Sigmoid colon (tissue), 7 donors: ENCODE data around the gene AKR1B1. TPM values are rescaled to one million over a fixed set of nuclear protein-coding genes. Genes with fewer than 3 reads are reported as not detected.

Source experiments
- DNase-seq: peaks from one replicate; pipeline ENCODE4 v3.0.0-alpha.2; 2019
- H3K27ac ChIP-seq, 4 donors: fragments of 200-600 bp; sonication (generic); one replicate each; pipeline ENCODE4 v1.5.1; 2016 to 2019; ENCODE audit warnings: mild to moderate bottlenecking in 1 of 4
- H3K27me3 ChIP-seq, 3 donors: fragments of 200-600 bp; sonication (generic); one replicate each; pipeline ENCODE4 v1.5.1; 2019; ENCODE audit warnings: mild to moderate bottlenecking in 1 of 3
- H3K36me3 ChIP-seq, 4 donors: fragments of 200-600 bp; sonication (generic); one replicate each; pipeline ENCODE4 v1.5.1; 2016 to 2019
- H3K4me1 ChIP-seq, 4 donors: fragments of 200-600 bp; sonication (generic); one replicate each; pipeline ENCODE4 v1.5.1; 2017 to 2019
- H3K4me3 ChIP-seq, 4 donors: fragments of 200-600 bp; sonication (generic); one replicate each; pipeline ENCODE4 v1.5.1; 2017 to 2019; ENCODE audit warnings: mild to moderate bottlenecking in 2 of 4, moderate library complexity in 1 of 4
- H3K9me3 ChIP-seq, 4 donors: fragments of 200-600 bp in 3 of 4; sonication (generic) in 3 of 4; one replicate each; pipeline versions ENCODE4 v1.5.1 to v1.6.1; 2013 to 2019
- EP300 ChIP-seq, 4 donors: sonication (generic); formaldehyde crosslinking; IDR thresholded peaks; one replicate each; pipeline ENCODE4 v1.6.1; 2017; ENCODE audit warnings: antibody characterized with exemption in 4 of 4
- POLR2A ChIP-seq, 2 donors: fragments of 450-650 bp; IDR thresholded peaks; one replicate each; pipeline ENCODE4 v1.6.1; 2016; ENCODE audit warnings: antibody characterized with exemption in 2 of 2, mild to moderate bottlenecking in 2 of 2, moderate library complexity in 2 of 2
- POLR2AphosphoS5 ChIP-seq, 4 donors: sonication (generic); formaldehyde crosslinking; IDR thresholded peaks; one replicate each; pipeline ENCODE4 v1.6.1; 2017; ENCODE audit warnings: antibody characterized with exemption in 4 of 4
- WGBS, 2 donors: extraction: QIAGEN DNeasy Blood & Tissue Kit; methylation state at CpG; one replicate each; pipeline ENCODE4 v1.1.7; 2013; 5-methylcytosine and 5-hydroxymethylcytosine counted together
- intact Hi-C: fragments of 100-400 bp; cut with DNase I; formaldehyde crosslinking; loops from one replicate; pipeline ENCODE4 v1.15.1; 2023
- polyA plus RNA-seq, 3 donors: library from polyadenylated mRNA; stranded (reverse); fragments of 200-250 nt; gene quantifications; one replicate each; pipeline ENCODE4 v1.2.3, GENCODE V29; 2013
- total RNA-seq, 4 donors: library from RNA; depleted of rRNA; stranded (reverse); fragments of >200 nt; gene quantifications; one replicate each; pipeline ENCODE4 v1.1.0, GENCODE V29; 2016
- TF ChIP-seq, protein P1 (sequence below), 4 experiments: fragments of 450-650 bp in 3 of 4; fragments of 200-600 bp in 1 of 4; IDR thresholded peaks; one replicate each; pipeline ENCODE4 v1.5.1; 2016 to 2019; ENCODE audit warnings: antibody characterized with exemption in 4 of 4, mild to moderate bottlenecking in 3 of 4, moderate library complexity in 2 of 4
- donor health status: healthy with polysubstance abuse.
- donor health status: Bipolar disorder and iron deficiency.
- donor health status: healthy.

Gene AKR1B1
- total and polyA plus RNA-seq, 7 donors = 35.8 to 59.2 (median 46.7) TPM

DNA sequence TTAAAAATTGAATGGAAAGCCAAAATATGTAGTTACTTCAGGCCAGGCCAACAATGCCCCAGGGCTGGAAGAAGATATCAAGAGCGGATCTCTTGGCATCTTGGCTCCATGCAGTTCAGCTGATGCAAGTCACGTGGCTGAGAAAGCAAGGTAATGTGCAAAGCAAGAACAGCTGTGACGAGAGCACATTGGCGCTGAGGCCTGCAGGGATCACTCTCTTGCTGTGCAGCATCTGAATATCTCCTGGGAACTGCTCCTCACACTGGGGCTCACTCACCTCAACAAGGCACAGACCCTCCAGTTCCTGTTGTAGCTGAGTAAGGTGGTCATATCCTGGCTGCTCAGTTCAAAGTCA lies 14.0 kb downstream of the AKR1B1 start:
- DNase-seq = no peak
- Histone ChIP-seq H3K27me3 (no peaks in the 10 kb centered on the region), H3K4me3 (no peak overlapping the region), H3K4me1 (no peaks in the 10 kb centered on the region), H3K27ac (no peak overlapping the region), H3K36me3 (peaks cover 36 to 98% (median 78%) of the 10 kb centered on the region in 4 donors), H3K9me3 (no peaks in the 10 kb centered on the region)
- intact Hi-C loops = loop anchor here (5.0 kb wide), 1 partner anchor 512 kb away; no protein-coding TSS in a partner anchor
- TF ChIP-seq POLR2A (IDR thresholded peaks at IDR 0.05) (no peak), EP300 (IDR thresholded peaks at IDR 0.05) (no peak), POLR2AphosphoS5 (IDR thresholded peaks at IDR 0.05) (no peak)
- TF ChIP-seq, protein P1, sequence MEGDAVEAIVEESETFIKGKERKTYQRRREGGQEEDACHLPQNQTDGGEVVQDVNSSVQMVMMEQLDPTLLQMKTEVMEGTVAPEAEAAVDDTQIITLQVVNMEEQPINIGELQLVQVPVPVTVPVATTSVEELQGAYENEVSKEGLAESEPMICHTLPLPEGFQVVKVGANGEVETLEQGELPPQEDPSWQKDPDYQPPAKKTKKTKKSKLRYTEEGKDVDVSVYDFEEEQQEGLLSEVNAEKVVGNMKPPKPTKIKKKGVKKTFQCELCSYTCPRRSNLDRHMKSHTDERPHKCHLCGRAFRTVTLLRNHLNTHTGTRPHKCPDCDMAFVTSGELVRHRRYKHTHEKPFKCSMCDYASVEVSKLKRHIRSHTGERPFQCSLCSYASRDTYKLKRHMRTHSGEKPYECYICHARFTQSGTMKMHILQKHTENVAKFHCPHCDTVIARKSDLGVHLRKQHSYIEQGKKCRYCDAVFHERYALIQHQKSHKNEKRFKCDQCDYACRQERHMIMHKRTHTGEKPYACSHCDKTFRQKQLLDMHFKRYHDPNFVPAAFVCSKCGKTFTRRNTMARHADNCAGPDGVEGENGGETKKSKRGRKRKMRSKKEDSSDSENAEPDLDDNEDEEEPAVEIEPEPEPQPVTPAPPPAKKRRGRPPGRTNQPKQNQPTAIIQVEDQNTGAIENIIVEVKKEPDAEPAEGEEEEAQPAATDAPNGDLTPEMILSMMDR (IDR thresholded peaks at IDR 0.05) = no peak
- WGBS, 2 donors = 95 to 96% methylated on average over 4 of the region's 4 CpGs

- no peaks in the 10 kb centered on the region for H3K9me3 ChIP-seq
- H3K27ac ChIP-seq = no peak overlapping the region
- no peak for TF ChIP-seq EP300 (IDR thresholded peaks at IDR 0.05)
- no peak for TF ChIP-seq POLR2AphosphoS5 (IDR thresholded peaks at IDR 0.05)
- no peak for TF ChIP-seq POLR2A (IDR thresholded peaks at IDR 0.05)
- TF ChIP-seq, protein P1 (IDR thresholded peaks at IDR 0.05) = no peak
- peaks cover 36 to 94% (median 78%) of the 10 kb centered on the region in 4 donors for H3K36me3 ChIP-seq
- no peaks in the 10 kb centered on the region for H3K27me3 ChIP-seq
- H3K4me1 ChIP-seq = no peaks in the 10 kb centered on the region
- WGBS, 2 donors = 61 to 81% methylated on average over 9 of the region's 9 CpGs
- intact Hi-C loops = loop anchor here (5.0 kb wide), 1 partner anchor 513 kb away; no protein-coding TSS in a partner anchor
- no peak overlapping the region for H3K4me3 ChIP-seq
- no peak for DNase-seq
Measured at GRCh38 chr7:134444198-134444960, 14.5 kb downstream of the AKR1B1 start.

DNA sequence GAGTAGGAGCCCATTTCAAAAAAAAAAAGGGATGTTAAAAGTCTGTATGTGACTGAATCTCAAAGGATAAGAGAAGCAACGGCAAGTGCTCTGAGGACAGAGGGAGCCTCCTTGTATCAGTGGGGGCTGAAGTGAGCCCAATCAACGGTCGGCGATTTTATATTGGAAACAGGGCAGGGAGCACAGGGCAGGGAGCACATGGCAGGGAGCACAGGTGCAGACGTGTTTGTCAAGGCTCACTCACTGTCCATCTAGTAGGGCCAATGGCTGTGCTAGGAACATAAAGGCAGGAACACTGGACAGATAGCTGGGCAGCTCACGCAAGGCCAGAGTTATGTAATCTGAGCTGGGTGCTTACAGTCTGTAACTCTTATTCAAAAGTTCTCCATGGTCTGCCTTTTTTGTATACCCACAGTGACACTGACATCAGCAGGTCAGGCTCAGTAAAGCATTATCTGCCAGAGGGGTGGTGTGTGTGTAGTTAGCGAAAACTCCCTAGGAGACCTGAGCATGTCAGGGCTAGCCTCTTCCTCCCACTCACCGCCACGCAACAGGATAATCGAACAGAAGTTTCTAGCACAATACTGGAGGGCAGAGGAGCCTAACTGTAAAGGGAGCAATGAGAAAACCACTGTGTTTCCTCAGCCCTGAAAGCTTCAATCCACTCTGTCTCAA lies 15.4 kb downstream of the AKR1B1 start:
- no peak for DNase-seq
- TF ChIP-seq, protein P1 (IDR thresholded peaks at IDR 0.05) = no peak
- TF ChIP-seq POLR2A (IDR thresholded peaks at IDR 0.05) (no peak), EP300 (IDR thresholded peaks at IDR 0.05) (no peak), POLR2AphosphoS5 (IDR thresholded peaks at IDR 0.05) (no peak)
- Histone ChIP-seq H3K27ac (no peak overlapping the region), H3K4me3 (no peak overlapping the region), H3K36me3 (peaks cover 30 to 87% (median 73%) of the 10 kb centered on the region in 4 donors), H3K27me3 (no peaks in the 10 kb centered on the region), H3K9me3 (no peaks in the 10 kb centered on the region), H3K4me1 (no peaks in the 10 kb centered on the region)
- intact Hi-C loops = loop anchor here (5.0 kb wide), 1 partner anchor 514 kb away; no protein-coding TSS in a partner anchor
- 96 to 97% methylated on average over 10 of the region's 10 CpGs for WGBS, 2 donors

DNA sequence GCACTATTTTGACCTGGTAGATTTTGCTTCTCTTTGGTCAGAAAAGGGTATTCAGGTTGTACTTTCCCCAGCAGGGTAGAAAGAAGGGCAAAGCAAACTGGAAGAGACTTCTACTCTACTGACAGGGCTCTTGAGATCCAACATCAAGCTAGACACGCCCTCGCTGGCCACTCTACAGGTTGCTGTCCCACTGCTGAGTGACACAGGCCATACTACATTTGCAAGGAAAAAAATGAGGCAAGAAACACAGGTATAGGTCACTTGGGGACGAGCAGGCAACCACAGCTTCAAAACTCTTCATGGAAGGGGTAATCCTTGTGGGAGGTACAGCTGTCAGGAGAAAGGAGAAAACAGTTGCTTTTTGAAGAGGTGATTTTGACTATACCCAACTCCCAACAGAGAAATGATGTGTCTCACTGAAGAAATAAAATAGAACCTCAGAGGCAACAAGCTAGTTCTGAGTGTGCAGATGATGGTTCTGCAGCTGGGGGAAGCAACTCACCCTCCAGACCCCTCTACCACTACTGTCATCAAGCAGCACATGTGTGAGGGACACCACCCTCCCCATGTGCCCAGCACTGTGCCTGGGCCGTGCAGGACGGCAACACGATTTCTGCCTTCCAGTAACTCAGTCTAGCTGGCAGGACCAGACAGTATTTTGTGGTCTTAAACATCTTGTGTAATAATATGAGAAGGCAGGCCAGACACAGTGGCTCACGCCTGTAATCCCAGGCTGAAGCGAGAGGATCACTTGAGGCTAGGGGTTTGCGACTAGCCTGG lies 16.3 kb downstream of the AKR1B1 start:
- 96 to 97% methylated on average over 9 of the region's 9 CpGs for WGBS, 2 donors
- no peak for DNase-seq
- H3K4me1 ChIP-seq = no peaks in the 10 kb centered on the region
- H3K9me3 ChIP-seq = no peaks in the 10 kb centered on the region
- peaks cover 22 to 78% (median 65%) of the 10 kb centered on the region in 4 donors for H3K36me3 ChIP-seq
- H3K4me3 ChIP-seq = no peak overlapping the region
- H3K27ac ChIP-seq = no peak overlapping the region
- H3K27me3 ChIP-seq = no peaks in the 10 kb centered on the region
- TF ChIP-seq EP300 (IDR thresholded peaks at IDR 0.05) = no peak
- TF ChIP-seq, protein P1 (IDR thresholded peaks at IDR 0.05) = no peak
- TF ChIP-seq POLR2AphosphoS5 (IDR thresholded peaks at IDR 0.05) = no peak
- no peak for TF ChIP-seq POLR2A (IDR thresholded peaks at IDR 0.05)
- intact Hi-C loops = loop anchor here (5.0 kb wide), 1 partner anchor 515 kb away; no protein-coding TSS in a partner anchor
